ENCODE data around the gene LIMCH1.

Gene LIMCH1

DNA sequence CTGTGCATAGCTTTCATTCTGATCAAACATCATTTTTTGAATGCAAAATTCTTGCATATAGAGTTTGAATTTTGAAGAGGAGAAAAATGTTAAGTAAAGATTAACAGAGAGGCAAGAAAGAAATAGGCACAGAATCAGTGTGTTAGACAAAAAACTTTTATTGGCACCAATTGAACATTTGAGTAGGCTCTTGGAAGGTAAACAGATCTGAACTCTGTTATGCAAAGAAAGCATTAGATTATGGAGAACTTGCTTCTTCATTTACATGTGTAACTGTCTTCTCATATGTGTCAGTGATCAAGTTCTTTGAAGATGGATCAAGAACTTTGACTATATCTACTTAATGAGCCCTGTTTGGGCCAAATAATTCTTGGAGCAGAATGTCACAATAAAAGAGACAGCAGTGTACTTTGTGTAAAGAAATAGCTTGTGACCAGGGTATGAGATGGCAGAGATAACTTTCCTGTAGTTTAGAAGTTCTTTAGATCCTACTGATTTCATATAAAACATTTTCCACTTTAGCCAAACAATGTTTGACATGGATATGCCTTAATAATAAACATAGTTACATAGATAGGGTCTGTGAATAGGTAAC lies 61.3 kb downstream of the LIMCH1 start:
- DNase-seq (ENCODE audit: insufficient read length) (no peak), FAIRE-seq (no peak)
- TF ChIP-seq POLR2A (IDR thresholded peaks at IDR 0.05; ENCODE audit: low read depth, low read length) (no peak), POLR2AphosphoS5 (IDR thresholded peaks at IDR 0.05; ENCODE audit: low read depth, low read length) (no peak), TAF1 (IDR thresholded peaks at IDR 0.05; ENCODE audit: borderline replicate concordance, low read depth, low read length) (no peak)

DNA sequence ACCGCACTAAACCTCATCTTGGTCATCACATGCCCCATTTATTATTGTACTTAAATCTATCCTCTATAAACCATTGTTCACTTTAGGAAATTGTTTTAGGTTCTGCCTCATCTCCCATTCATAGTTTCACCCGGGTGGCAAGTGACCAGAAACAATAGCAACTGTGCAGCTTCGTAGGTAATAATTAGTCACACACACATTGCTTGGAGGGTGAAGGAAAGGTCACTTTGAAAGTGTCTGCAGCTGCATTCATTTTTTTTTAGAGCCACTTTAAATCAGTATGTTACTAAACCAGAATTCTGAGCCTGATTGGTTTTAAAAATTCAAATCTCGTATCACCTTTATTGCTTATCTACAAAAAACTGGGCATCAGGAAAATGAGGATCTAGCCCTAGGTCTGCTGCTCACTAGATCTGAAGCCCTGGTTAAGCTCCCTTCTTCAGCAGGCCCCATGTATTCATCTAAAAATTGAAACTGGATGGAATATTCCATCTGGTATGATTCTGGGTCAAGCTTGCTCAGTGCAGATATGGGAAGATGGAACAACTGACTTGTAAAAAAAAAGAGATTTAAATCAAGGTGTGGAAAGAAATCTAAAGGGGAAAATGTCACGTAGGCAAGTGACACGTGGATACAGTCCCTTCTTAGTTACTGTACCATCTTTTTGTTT lies 62.4 kb downstream of the LIMCH1 start:
- DNase-seq (ENCODE audit: insufficient read length) (no peak), FAIRE-seq (no peak)
- no peak for TF ChIP-seq POLR2AphosphoS5 (IDR thresholded peaks at IDR 0.05; ENCODE audit: low read depth, low read length)
- no peak for TF ChIP-seq TAF1 (IDR thresholded peaks at IDR 0.05; ENCODE audit: borderline replicate concordance, low read depth, low read length)
- TF ChIP-seq POLR2A (IDR thresholded peaks at IDR 0.05; ENCODE audit: low read depth, low read length) = no peak

DNA sequence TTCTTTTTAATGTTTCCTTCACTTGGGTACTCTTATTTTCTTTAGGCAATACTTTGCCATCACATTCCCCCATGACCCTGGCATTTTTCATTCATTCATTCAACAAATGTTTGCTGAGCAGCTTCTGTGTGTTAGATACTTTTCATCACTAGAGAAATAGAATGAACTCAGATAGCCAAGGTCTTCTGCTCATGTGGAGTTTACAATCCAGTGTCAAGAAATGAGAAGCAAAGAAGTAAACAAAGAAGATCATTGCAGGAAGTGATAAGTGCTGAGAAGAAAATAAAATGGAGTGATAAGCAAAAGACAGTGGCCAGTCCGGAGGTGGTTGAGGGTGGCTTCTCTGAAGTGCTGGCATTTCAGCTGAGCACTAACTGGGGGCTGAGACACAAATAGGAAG lies 63.1 kb downstream of the LIMCH1 start:
- no peak for FAIRE-seq
- TF ChIP-seq POLR2AphosphoS5 (IDR thresholded peaks at IDR 0.05; ENCODE audit: low read depth, low read length) = no peak
- no peak for TF ChIP-seq POLR2A (IDR thresholded peaks at IDR 0.05; ENCODE audit: low read depth, low read length)
- TF ChIP-seq TAF1 (IDR thresholded peaks at IDR 0.05; ENCODE audit: borderline replicate concordance, low read depth, low read length) = no peak
- DNase-seq (ENCODE audit: insufficient read length) = no peak

DNA sequence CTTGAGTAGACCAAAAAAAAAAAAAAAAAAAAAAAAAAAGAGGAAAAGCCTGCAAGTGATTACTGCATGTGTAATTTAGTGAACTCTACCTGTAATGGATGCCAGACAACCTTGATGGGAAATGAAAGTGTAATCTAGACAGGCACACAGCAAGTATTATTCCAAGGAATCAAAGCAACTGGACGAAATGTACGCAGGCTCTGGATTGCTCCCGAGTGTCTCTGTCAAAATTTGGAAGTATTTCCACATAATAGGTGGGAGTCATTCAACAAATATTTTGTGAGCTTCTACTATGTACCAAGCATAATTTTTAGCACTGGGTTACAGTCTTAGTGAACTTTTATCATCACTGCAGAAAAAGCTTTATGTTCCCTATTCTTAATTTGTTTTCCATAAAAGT lies 64.2 kb downstream of the LIMCH1 start:
- FAIRE-seq (no peak), DNase-seq (ENCODE audit: insufficient read length) (no peak)
- no peak for TF ChIP-seq POLR2A (IDR thresholded peaks at IDR 0.05; ENCODE audit: low read depth, low read length)
- no peak for TF ChIP-seq TAF1 (IDR thresholded peaks at IDR 0.05; ENCODE audit: borderline replicate concordance, low read depth, low read length)
- TF ChIP-seq POLR2AphosphoS5 (IDR thresholded peaks at IDR 0.05; ENCODE audit: low read depth, low read length) = no peak

DNA sequence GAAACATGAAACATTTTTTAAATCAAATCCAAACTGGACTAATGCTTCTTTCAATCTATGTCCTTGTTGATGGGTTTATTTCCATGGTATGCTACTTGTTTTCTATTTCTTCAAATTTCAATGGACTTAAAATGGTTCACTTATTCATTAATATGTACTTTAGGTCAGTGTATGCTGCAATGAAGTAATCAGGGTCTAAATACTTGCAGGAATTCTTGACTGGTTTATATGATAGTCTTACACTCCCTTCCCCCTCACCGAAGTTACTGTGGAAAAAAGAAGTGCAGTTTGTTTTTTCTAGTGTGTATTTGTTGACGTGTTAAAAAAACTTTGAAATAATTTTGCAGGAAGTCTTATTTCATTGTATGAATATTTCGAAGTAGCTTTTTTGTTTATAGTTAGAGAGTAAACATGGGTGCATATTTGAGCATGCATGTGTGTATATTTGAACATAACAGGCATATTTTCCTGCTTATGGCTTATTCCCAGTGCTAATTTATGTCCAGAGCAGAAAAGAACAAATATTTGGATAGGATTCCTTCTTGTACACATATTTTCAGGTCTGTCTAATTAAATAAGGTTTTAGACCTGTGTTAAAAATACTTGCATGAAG lies 65.0 kb downstream of the LIMCH1 start:
- DNase-seq (ENCODE audit: insufficient read length) = no peak
- TF ChIP-seq POLR2AphosphoS5 (IDR thresholded peaks at IDR 0.05; ENCODE audit: low read depth, low read length) (no peak), TAF1 (IDR thresholded peaks at IDR 0.05; ENCODE audit: borderline replicate concordance, low read depth, low read length) (no peak), POLR2A (IDR thresholded peaks at IDR 0.05; ENCODE audit: low read depth, low read length) (no peak)
- no peak for FAIRE-seq

DNA sequence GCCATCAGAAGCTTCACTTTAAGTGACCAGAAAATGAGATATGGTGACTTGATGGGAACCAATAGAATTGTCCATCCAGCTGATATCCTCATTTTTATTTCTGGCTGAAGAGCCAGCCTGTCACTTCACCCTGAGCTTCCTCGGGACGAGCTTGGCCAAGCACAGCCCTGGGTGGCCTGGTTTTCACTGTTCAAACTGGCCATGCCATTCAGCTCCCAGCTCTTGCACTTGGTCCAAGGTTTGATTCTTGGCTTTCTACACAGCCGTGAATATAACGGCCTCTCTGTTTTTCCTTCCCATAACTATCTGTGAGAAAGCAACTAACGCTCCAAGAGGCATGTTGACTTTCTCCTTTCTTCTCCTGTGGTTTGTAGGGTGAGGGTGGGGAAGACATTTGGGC lies 71.9 kb downstream of the LIMCH1 start:
- DNase-seq (ENCODE audit: insufficient read length) (no peak), FAIRE-seq (no peak)
- TF ChIP-seq TAF1 (IDR thresholded peaks at IDR 0.05; ENCODE audit: borderline replicate concordance, low read depth, low read length) (no peak), POLR2AphosphoS5 (IDR thresholded peaks at IDR 0.05; ENCODE audit: low read depth, low read length) (no peak), POLR2A (IDR thresholded peaks at IDR 0.05; ENCODE audit: low read depth, low read length) (no peak)

DNA sequence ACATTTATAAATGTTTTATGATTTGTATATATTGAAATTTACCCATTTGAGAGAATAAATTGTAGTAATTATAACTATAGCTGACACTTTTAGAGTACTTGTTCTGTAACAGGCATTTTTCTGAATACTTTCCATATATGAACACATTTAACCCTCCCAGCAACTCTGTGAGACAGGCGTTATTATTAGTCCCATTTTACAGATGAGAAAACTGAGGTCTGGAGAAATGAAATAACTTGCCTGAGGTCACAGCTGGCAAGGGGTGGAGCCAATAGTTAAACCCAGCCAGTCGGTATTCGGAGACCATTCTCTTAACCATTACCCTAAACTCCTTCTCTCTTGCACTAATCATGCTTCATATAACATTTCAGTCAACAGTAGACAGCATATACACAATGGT lies 72.5 kb downstream of the LIMCH1 start:
- FAIRE-seq (no peak), DNase-seq (ENCODE audit: insufficient read length) (no peak)
- TF ChIP-seq POLR2A (IDR thresholded peaks at IDR 0.05; ENCODE audit: low read depth, low read length) (no peak), TAF1 (IDR thresholded peaks at IDR 0.05; ENCODE audit: borderline replicate concordance, low read depth, low read length) (no peak), POLR2AphosphoS5 (IDR thresholded peaks at IDR 0.05; ENCODE audit: low read depth, low read length) (no peak)

DNA sequence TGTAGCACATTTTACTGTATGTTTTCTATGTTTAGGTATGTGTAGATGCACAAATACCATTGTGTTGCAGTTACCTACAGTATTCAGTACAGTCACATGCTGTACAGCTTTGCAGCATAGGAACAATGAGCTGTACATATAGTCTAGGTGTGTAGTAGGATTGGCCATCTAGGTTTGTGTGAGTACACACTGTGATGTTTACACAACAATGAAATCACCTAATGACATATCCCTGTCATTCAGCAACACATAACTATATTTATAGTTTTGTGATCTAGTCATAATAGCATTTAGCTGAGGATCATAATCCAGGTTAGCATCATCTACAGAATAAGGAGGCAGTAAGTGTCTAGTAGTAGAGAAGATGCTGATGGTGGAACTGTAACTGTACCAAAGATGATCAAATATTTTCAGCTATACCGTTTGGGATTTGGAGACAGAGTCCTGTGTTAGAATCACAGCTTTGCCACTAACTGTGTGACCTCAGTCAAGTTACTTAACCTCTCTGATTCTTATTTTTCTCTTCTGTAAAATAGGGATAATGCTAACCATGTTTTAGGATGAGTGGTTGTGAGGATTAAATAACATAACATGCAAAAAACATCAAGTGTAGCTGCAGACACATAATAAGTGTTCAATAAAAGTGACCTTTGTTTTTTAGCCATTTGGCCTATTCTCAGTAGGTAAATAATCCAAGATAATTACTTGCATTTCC lies 73.3 kb downstream of the LIMCH1 start:
- DNase-seq (ENCODE audit: insufficient read length) (no peak), FAIRE-seq (no peak)
- TF ChIP-seq POLR2A (IDR thresholded peaks at IDR 0.05; ENCODE audit: low read depth, low read length) (no peak), POLR2AphosphoS5 (IDR thresholded peaks at IDR 0.05; ENCODE audit: low read depth, low read length) (no peak), TAF1 (IDR thresholded peaks at IDR 0.05; ENCODE audit: borderline replicate concordance, low read depth, low read length) (no peak)

DNA sequence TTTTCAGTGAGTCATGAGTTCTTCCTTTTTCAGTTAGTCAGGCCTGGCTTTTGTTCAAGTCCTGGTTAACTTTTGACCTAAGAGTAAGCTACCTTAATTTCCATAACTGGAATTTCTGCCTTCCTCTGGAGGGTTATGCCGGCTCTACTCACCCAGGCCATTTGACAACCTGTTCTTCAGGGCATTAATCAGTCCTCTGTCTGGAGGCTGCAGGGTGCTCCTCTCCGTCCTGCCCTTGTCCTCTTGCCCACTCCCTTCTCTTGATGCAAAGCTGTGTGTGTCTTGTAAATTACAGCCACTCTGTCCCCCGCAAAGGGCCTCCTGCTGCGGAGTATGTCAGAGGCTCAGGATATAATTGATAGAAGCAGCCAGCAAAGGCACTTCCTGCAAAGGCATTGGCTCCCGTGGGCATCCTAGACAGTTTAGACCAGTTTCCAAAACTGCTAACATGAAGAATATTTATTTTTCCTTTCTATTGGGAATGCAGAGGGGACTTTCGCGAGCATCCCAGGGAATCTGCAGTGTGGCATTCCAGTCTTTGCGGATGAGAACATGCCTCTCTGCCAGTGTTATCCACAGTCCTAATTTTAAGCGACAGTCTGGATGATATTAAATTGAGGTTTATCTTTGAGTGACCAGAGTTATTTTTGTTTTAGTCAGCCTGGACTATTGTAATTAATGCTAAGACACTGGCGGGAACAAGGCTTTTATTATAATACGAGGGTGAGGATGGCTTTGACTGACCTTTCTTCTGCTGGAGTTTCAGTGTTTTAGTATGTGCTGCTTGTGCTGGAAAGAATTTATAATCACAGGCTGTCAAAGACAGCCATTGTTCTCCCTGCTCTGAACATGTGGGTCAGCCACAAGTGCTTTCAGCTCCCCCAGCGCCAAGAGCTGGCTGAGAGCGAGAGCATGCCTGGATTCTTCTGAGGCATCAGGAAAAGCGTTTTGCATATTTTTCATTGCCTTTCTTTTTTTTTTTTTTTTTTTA lies 74.2 kb downstream of the LIMCH1 start:
- DNase-seq (ENCODE audit: insufficient read length) (no peak), FAIRE-seq (no peak)
- TF ChIP-seq POLR2A (IDR thresholded peaks at IDR 0.05; ENCODE audit: low read depth, low read length) (no peak), POLR2AphosphoS5 (IDR thresholded peaks at IDR 0.05; ENCODE audit: low read depth, low read length) (no peak), TAF1 (IDR thresholded peaks at IDR 0.05; ENCODE audit: borderline replicate concordance, low read depth, low read length) (no peak)

DNA sequence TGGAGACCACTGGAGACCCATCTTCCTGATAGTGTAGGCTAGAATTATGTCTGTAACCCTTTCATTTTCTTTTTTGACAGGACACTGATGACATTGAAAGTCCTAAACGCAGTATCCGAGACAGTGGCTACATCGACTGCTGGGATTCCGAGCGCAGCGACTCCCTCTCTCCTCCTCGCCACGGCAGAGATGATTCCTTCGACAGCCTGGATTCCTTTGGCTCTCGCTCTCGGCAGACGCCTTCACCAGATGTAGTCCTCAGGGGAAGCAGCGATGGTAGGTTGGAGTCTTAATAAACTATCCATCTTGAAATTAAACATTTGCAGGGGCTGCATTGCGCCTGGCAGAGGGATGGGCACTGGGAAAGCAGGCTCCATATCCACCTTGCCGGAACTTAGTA lies 75.4 kb downstream of the LIMCH1 start:
- FAIRE-seq (no peak), DNase-seq (ENCODE audit: insufficient read length) (no peak)
- TF ChIP-seq POLR2A (IDR thresholded peaks at IDR 0.05; ENCODE audit: low read depth, low read length) = no peak

DNA sequence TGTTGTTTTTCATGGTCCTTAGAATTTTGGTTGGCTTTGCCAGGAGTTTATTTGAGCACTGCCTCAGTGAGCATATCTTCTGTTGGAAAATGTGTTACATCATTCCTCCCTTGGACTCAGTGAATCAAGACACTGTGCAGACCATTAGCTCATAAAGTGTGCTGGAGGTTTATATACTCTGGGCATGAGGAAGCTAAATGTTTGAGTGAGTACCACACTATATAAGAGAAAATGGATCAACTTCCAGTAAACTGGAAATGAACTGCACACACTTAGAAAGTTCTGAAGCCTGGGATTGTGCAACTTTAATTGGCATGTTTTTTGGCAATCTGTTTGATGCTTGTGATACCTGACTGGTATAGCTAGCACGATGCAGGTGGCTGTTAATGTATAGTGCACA lies 75.9 kb downstream of the LIMCH1 start:
- no peak for TF ChIP-seq POLR2AphosphoS5 (IDR thresholded peaks at IDR 0.05; ENCODE audit: low read depth, low read length)
- no peak for TF ChIP-seq POLR2A (IDR thresholded peaks at IDR 0.05; ENCODE audit: low read depth, low read length)
- no peak for TF ChIP-seq TAF1 (IDR thresholded peaks at IDR 0.05; ENCODE audit: borderline replicate concordance, low read depth, low read length)
- FAIRE-seq = no peak
- no peak for DNase-seq (ENCODE audit: insufficient read length)
